Fibroblast of skin of scalp (primary cell): Measurements from ENCODE around the gene CRYM.

Experiments used
- DNase-seq: peaks from one replicate; pipeline ENCODE4 v3.0.0-alpha.2; 2013

Gene CRYM

GRCh38 chr16:21244518-21245215 is 33.4 kb downstream of the CRYM start:
- no peak for DNase-seq

GRCh38 chr16:21242756-21243155 is 35.3 kb downstream of the CRYM start:
- DNase-seq: no peak

GRCh38 chr16:21239646-21240045 is 38.4 kb downstream of the CRYM start:
- no peak for DNase-seq

- no peak for DNase-seq
Measured at GRCh38 chr16:21236831-21237230, 41.3 kb downstream of the CRYM start.

- DNase-seq: no peak
Measured at GRCh38 chr16:21235199-21235585, 42.9 kb downstream of the CRYM start.

- DNase-seq: no peak
Measured at GRCh38 chr16:21233521-21234150, 44.5 kb downstream of the CRYM start, which contains the start of gene ANKS4B. Gene ANKS4B, plus strand, starts transcription at chr16:21233699. Its CDS starts 39 bp downstream, at chr16:21233738.

- no peak for DNase-seq
Measured at GRCh38 chr16:21233045-21233520, 45.0 kb downstream of the CRYM start.

- no peak for DNase-seq
Measured at GRCh38 chr16:21228361-21228872, 49.7 kb downstream of the CRYM start.

GRCh38 chr16:21227866-21228265 is 50.2 kb downstream of the CRYM start:
- DNase-seq: no peak

GRCh38 chr16:21226749-21227148 is 51.3 kb downstream of the CRYM start:
- no peak for DNase-seq

GRCh38 chr16:21224800-21225199 is 53.3 kb downstream of the CRYM start:
- DNase-seq: no peak

GRCh38 chr16:21223787-21224186 is 54.3 kb downstream of the CRYM start:
- no peak for DNase-seq

GRCh38 chr16:21222495-21223337 is 55.4 kb downstream of the CRYM start:
- no peak for DNase-seq

GRCh38 chr16:21219551-21219950 is 58.5 kb downstream of the CRYM start:
- DNase-seq: no peak

- DNase-seq: no peak
Measured at GRCh38 chr16:21218153-21218552, 59.9 kb downstream of the CRYM start.

- DNase-seq: no peak
Measured at GRCh38 chr16:21217121-21217520, 61.0 kb downstream of the CRYM start.

- no peak for DNase-seq
Measured at GRCh38 chr16:21214086-21214485, 64.0 kb downstream of the CRYM start.

- DNase-seq: no peak
Measured at GRCh38 chr16:21211486-21211885, 66.6 kb downstream of the CRYM start, which contains the start of gene ZP2. Gene ZP2, minus strand, starts transcription at chr16:21211574. Its CDS starts 27 bp downstream, at chr16:21211547.
